Measurements from ENCODE around the gene GRK7.

The GRK7 gene

DNA sequence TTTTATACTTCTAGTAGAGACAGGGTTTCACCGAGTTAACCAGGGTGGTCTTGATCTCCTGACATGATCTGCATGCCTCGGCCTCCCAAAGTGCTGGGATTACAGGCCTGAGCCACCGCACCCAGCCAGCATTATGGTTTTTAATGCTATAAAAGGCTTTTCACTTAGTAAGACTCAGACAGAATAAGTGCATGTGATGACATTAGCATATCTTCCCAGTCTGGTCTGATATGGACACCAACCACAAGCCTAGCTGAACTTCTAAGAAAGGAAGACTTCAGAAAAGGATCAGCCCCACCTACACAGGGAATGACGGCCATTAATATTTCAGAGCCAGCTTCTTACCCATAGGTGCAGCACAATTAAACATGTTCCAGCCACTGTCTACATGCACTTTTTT, 27.0 kb downstream of the GRK7 start:
- DNase-seq = no peak
- no peak overlapping the region for H3K14ac ChIP-seq (ENCODE audit: low read length in 2 of 2)
- H4K8ac ChIP-seq (ENCODE audit: low read length) = no peak overlapping the region
- H3K27me3 ChIP-seq (ENCODE audit: control insufficient read depth in 1 of 2, insufficient read depth in 1 of 2, low read length in 2 of 2) = no peaks in the 10 kb centered on the region
- H2BK5ac ChIP-seq (ENCODE audit: low read depth, low read length, poor library complexity, severe bottlenecking) = no peak overlapping the region
- 93% methylated on average over 4 of the region's 4 CpGs for WGBS
- no peaks in the 10 kb centered on the region for H3K4me1 ChIP-seq (ENCODE audit: control insufficient read depth, insufficient read depth, low read depth, low read length)
- no peak overlapping the region for H3K4ac ChIP-seq (ENCODE audit: low read depth in 1 of 2, low read length in 2 of 2)
- H3K79me1 ChIP-seq (replicated peaks; ENCODE audit: low read length, poor library complexity, severe bottlenecking) = no peaks in the 10 kb centered on the region
- H3K9me3 ChIP-seq (ENCODE audit: control insufficient read depth, low read length) = no peaks in the 10 kb centered on the region
- H3K4me2 ChIP-seq (ENCODE audit: low read length, poor library complexity, severe bottlenecking) = no peak overlapping the region
- no peaks in the 10 kb centered on the region for H3K36me3 ChIP-seq (ENCODE audit: control insufficient read depth in 1 of 2, insufficient read depth in 2 of 2, low read depth in 1 of 2, low read length in 2 of 2)
- no peak overlapping the region for H3K18ac ChIP-seq (ENCODE audit: low read depth in 1 of 2, low read length in 2 of 2)
- H4K91ac ChIP-seq (ENCODE audit: low read length) = no peak overlapping the region
- no peak overlapping the region for H3K9ac ChIP-seq (ENCODE audit: low read length)
- no peak overlapping the region for H2BK120ac ChIP-seq (ENCODE audit: low read depth, low read length)
- no peak overlapping the region for H2AFZ ChIP-seq (ENCODE audit: low read depth, low read length)
- no peak overlapping the region for H2BK15ac ChIP-seq (ENCODE audit: low read depth, poor library complexity, severe bottlenecking)
- no peak overlapping the region for H3K4me3 ChIP-seq (ENCODE audit: insufficient read depth in 1 of 2, low read depth in 1 of 2, low read length in 2 of 2)
- H2BK12ac ChIP-seq (ENCODE audit: low read length in 2 of 2) = no peak overlapping the region
- H2AK5ac ChIP-seq (ENCODE audit: low read length, severe bottlenecking) = no peak overlapping the region
- no peak overlapping the region for H3K27ac ChIP-seq (ENCODE audit: low read length, poor library complexity, severe bottlenecking)
- no peak overlapping the region for H3K23ac ChIP-seq (ENCODE audit: low read length in 2 of 2)

DNA sequence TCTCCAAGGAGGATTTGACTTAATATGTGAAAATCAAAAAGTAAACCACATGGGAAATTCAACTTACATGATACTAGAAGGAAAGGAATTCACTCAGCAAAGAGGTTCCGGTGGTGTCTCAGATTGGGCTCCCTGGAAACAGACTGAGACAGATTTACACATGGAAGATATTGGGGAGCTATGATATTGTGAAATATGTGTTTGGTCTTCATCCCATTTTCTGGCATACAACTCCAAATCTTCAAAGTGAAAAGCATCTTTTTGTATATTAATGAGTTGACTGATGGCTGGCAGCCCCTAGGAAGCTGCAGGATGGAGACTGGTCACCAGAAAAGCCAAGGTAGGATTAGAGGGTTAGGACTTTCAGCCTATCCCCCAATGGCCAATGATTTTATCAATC, 29.3 kb downstream of the GRK7 start:
- Histone ChIP-seq H3K14ac (ENCODE audit: low read length in 2 of 2) (no peak overlapping the region), H3K4me2 (ENCODE audit: low read length, poor library complexity, severe bottlenecking) (no peak overlapping the region), H4K8ac (ENCODE audit: low read length) (no peak overlapping the region), H2AFZ (ENCODE audit: low read depth, low read length) (no peak overlapping the region), H3K27me3 (ENCODE audit: control insufficient read depth in 1 of 2, insufficient read depth in 1 of 2, low read length in 2 of 2) (no peaks in the 10 kb centered on the region), H3K36me3 (ENCODE audit: control insufficient read depth in 1 of 2, insufficient read depth in 2 of 2, low read depth in 1 of 2, low read length in 2 of 2) (no peaks in the 10 kb centered on the region), H2BK120ac (ENCODE audit: low read depth, low read length) (no peak overlapping the region), H3K23ac (ENCODE audit: low read length in 2 of 2) (no peak overlapping the region), H2AK5ac (ENCODE audit: low read length, severe bottlenecking) (no peak overlapping the region), H4K91ac (ENCODE audit: low read length) (no peak overlapping the region), H3K27ac (ENCODE audit: low read length, poor library complexity, severe bottlenecking) (no peak overlapping the region), H2BK5ac (ENCODE audit: low read depth, low read length, poor library complexity, severe bottlenecking) (no peak overlapping the region), H3K9ac (ENCODE audit: low read length) (no peak overlapping the region), H2BK15ac (ENCODE audit: low read depth, poor library complexity, severe bottlenecking) (no peak overlapping the region), H3K4ac (ENCODE audit: low read depth in 1 of 2, low read length in 2 of 2) (no peak overlapping the region), H3K9me3 (ENCODE audit: control insufficient read depth, low read length) (no peaks in the 10 kb centered on the region), H3K4me3 (ENCODE audit: insufficient read depth in 1 of 2, low read depth in 1 of 2, low read length in 2 of 2) (no peak overlapping the region), H2BK12ac (ENCODE audit: low read length in 2 of 2) (no peak overlapping the region), H3K4me1 (ENCODE audit: control insufficient read depth, insufficient read depth, low read depth, low read length) (peaks cover 11% of the 10 kb centered on the region), H3K18ac (ENCODE audit: low read depth in 1 of 2, low read length in 2 of 2) (no peak overlapping the region), H3K79me1 (replicated peaks; ENCODE audit: low read length, poor library complexity, severe bottlenecking) (no peaks in the 10 kb centered on the region)
- 100% methylated on average over 1 of the region's 1 CpG for WGBS
- DNase-seq = no peak

DNA sequence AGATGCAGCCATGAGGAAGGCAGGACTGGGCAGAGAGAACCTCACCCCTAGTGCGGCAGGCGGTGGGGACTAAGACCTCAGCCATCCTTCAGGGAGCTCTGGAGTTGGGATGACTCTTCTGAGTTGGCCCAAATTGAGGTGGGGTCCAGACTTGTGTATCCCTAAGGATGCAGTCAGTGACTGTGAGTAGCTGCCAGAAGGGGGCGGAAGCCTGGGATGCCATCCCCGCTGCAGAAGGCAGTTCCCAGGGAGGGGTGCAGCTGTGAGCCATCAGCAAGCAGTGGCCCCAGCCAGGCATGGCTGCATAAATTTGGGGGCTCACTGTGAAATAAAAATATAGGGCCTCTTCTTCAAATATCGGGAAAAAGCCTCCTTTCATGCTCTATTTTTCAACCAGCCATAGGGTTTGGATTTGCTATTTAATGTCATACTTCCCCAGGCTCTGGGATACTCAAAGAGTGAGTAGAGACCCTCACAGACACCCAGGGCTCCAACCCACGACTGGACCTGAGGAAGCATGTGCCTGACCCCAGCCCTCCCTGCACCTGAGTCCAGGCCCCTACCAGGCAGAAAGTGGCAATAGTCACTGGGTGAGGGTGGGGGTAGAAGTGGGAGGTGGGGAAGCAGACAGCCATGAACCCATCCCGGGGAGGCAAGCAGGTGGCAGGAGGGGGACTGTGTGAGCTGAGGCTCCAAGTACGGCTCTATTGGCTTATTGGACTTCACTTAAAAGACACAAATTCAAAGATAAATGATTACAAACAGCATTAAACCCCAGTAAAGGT, 30.5 kb downstream of the GRK7 start:
- Histone ChIP-seq H3K4ac (ENCODE audit: low read depth in 1 of 2, low read length in 2 of 2) (no peak overlapping the region), H3K27ac (ENCODE audit: low read length, poor library complexity, severe bottlenecking) (no peak overlapping the region), H3K18ac (ENCODE audit: low read depth in 1 of 2, low read length in 2 of 2) (no peak overlapping the region), H3K4me3 (ENCODE audit: insufficient read depth in 1 of 2, low read depth in 1 of 2, low read length in 2 of 2) (no peak overlapping the region), H3K14ac (ENCODE audit: low read length in 2 of 2) (no peak overlapping the region), H3K4me1 (ENCODE audit: control insufficient read depth, insufficient read depth, low read depth, low read length) (peaks cover 18% of the 10 kb centered on the region), H3K9ac (ENCODE audit: low read length) (no peak overlapping the region), H2BK12ac (ENCODE audit: low read length in 2 of 2) (no peak overlapping the region), H2BK120ac (ENCODE audit: low read depth, low read length) (no peak overlapping the region), H2AK5ac (ENCODE audit: low read length, severe bottlenecking) (no peak overlapping the region), H2AFZ (ENCODE audit: low read depth, low read length) (no peak overlapping the region), H3K9me3 (ENCODE audit: control insufficient read depth, low read length) (no peaks in the 10 kb centered on the region), H3K27me3 (ENCODE audit: control insufficient read depth in 1 of 2, insufficient read depth in 1 of 2, low read length in 2 of 2) (no peaks in the 10 kb centered on the region), H4K91ac (ENCODE audit: low read length) (no peak overlapping the region), H3K79me1 (replicated peaks; ENCODE audit: low read length, poor library complexity, severe bottlenecking) (no peaks in the 10 kb centered on the region), H3K23ac (ENCODE audit: low read length in 2 of 2) (no peak overlapping the region), H4K8ac (ENCODE audit: low read length) (no peak overlapping the region), H3K4me2 (ENCODE audit: low read length, poor library complexity, severe bottlenecking) (no peak overlapping the region), H2BK15ac (ENCODE audit: low read depth, poor library complexity, severe bottlenecking) (no peak overlapping the region), H2BK5ac (ENCODE audit: low read depth, low read length, poor library complexity, severe bottlenecking) (no peak overlapping the region), H3K36me3 (ENCODE audit: control insufficient read depth in 1 of 2, insufficient read depth in 2 of 2, low read depth in 1 of 2, low read length in 2 of 2) (no peaks in the 10 kb centered on the region)
- no peak for DNase-seq
- WGBS = 83% methylated on average over 7 of the region's 8 CpGs

DNA sequence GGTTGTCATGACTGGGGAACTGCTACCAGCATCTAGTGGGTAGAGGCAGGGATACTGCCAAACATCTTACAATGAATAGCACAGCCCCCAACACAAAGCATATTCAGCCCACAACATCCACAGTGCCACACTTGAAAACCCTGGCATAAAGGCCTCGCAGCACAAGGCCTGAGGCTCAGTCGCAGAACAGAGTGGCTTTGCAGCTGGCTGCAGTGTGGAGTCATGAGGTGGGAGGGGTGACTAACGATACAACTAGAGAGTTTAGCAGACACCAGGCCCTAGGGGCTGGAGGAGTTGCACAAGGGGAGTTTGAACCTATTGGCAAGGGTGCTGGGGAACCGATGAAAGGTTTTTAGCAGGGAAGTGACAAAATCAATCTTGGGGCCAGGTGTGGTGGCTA, 32.1 kb downstream of the GRK7 start:
- no peaks in the 10 kb centered on the region for H3K9me3 ChIP-seq (ENCODE audit: control insufficient read depth, low read length)
- H2AK5ac ChIP-seq (ENCODE audit: low read length, severe bottlenecking) = no peak overlapping the region
- H3K18ac ChIP-seq (ENCODE audit: low read depth in 1 of 2, low read length in 2 of 2) = no peak overlapping the region
- no peak overlapping the region for H3K4me3 ChIP-seq (ENCODE audit: insufficient read depth in 1 of 2, low read depth in 1 of 2, low read length in 2 of 2)
- H3K23ac ChIP-seq (ENCODE audit: low read length in 2 of 2) = no peak overlapping the region
- no peak overlapping the region for H3K14ac ChIP-seq (ENCODE audit: low read length in 2 of 2)
- H2BK12ac ChIP-seq (ENCODE audit: low read length in 2 of 2) = no peak overlapping the region
- no peak for DNase-seq
- no peak overlapping the region for H2BK5ac ChIP-seq (ENCODE audit: low read depth, low read length, poor library complexity, severe bottlenecking)
- 81% methylated on average over 4 of the region's 4 CpGs for WGBS
- peaks cover 18% of the 10 kb centered on the region for H3K4me1 ChIP-seq (ENCODE audit: control insufficient read depth, insufficient read depth, low read depth, low read length)
- H4K91ac ChIP-seq (ENCODE audit: low read length) = no peak overlapping the region
- H3K27me3 ChIP-seq (ENCODE audit: control insufficient read depth in 1 of 2, insufficient read depth in 1 of 2, low read length in 2 of 2) = no peaks in the 10 kb centered on the region
- no peak overlapping the region for H2AFZ ChIP-seq (ENCODE audit: low read depth, low read length)
- H3K79me1 ChIP-seq (replicated peaks; ENCODE audit: low read length, poor library complexity, severe bottlenecking) = no peaks in the 10 kb centered on the region
- no peak overlapping the region for H3K4ac ChIP-seq (ENCODE audit: low read depth in 1 of 2, low read length in 2 of 2)
- H4K8ac ChIP-seq (ENCODE audit: low read length) = no peak overlapping the region
- no peaks in the 10 kb centered on the region for H3K36me3 ChIP-seq (ENCODE audit: control insufficient read depth in 1 of 2, insufficient read depth in 2 of 2, low read depth in 1 of 2, low read length in 2 of 2)
- no peak overlapping the region for H3K4me2 ChIP-seq (ENCODE audit: low read length, poor library complexity, severe bottlenecking)
- no peak overlapping the region for H3K9ac ChIP-seq (ENCODE audit: low read length)
- H2BK120ac ChIP-seq (ENCODE audit: low read depth, low read length) = no peak overlapping the region
- H2BK15ac ChIP-seq (ENCODE audit: low read depth, poor library complexity, severe bottlenecking) = no peak overlapping the region
- H3K27ac ChIP-seq (ENCODE audit: low read length, poor library complexity, severe bottlenecking) = no peak overlapping the region

Data from mesenchymal stem cell (in vitro differentiated cells and primary cell).